ENCODE data around the gene KAT14. TPM values are rescaled to one million over a fixed set of nuclear protein-coding genes. Genes with fewer than 3 reads are reported as not detected.
"Not testable (repeated sequence)": the region's sequence is repeated elsewhere in the genome, so short reads cannot be mapped to it uniquely, and the experiment has no call there.

The KAT14 gene
- total RNA-seq, 2 donors from 2014 or later, result 15.2 to 23.3 TPM

GRCh38 chr20:18101125-18101810 lies 36.4 kb upstream of the KAT14 start:
- intact Hi-C loops (cut with DNase I), result no loop called here
- Histone ChIP-seq H3K4me3 (no peak overlapping the region), H3K27ac (no peak overlapping the region), H3K36me3 (no peaks in the 10 kb centered on the region), H3K27me3 (replicated peaks; ENCODE audit: insufficient read depth) (no peaks in the 10 kb centered on the region), H3K4me1 (replicated peaks) (no peaks in the 10 kb centered on the region), H3K9me3 (no peaks in the 10 kb centered on the region)
- TF ChIP-seq POLR2A (IDR thresholded peaks at IDR 0.05), result no peak
- TF ChIP-seq POLR2AphosphoS5 (IDR thresholded peaks at IDR 0.05), result no peak
- no peak for TF ChIP-seq CTCF (IDR thresholded peaks at IDR 0.05)
- DNase-seq (ENCODE audit: low spot score), result no peak
- WGBS, result 47% methylated on average over 7 of the region's 7 CpGs

- TF ChIP-seq CTCF (IDR thresholded peaks at IDR 0.05) (no peak), POLR2A (IDR thresholded peaks at IDR 0.05) (no peak), POLR2AphosphoS5 (IDR thresholded peaks at IDR 0.05) (no peak)
- no peaks in the 10 kb centered on the region for H3K27me3 ChIP-seq (replicated peaks; ENCODE audit: insufficient read depth)
- H3K36me3 ChIP-seq, result no peaks in the 10 kb centered on the region
- intact Hi-C loops (cut with DNase I), result no loop called here
- WGBS, result 60% methylated on average over 1 of the region's 1 CpG
- no peaks in the 10 kb centered on the region for H3K9me3 ChIP-seq
- no peak overlapping the region for H3K4me3 ChIP-seq
- no peaks in the 10 kb centered on the region for H3K4me1 ChIP-seq (replicated peaks)
- no peak for DNase-seq (ENCODE audit: low spot score)
- no peak overlapping the region for H3K27ac ChIP-seq
These were observed 34.2 kb upstream of the KAT14 start for GRCh38 chr20:18103497-18103896.

DNA sequence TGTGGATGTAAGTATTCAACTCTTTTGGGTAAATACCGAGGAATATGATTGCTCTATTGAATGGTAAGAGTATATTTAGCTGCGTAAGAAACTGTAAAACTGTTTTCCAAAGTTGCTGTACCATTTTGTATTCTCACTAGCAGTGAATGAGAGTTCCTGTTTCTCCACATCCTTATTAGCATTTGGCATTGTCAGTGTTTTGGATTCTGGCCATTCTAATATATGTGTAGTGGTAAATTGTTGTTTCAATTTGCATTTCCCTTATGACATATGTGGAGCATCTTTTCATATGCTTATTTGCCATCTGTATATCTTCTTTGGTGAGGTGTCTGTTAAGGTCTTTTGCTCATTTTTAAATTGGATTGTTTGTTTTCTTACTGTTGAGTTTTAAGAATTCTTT lies 29.3 kb upstream of the KAT14 start:
- no peaks in the 10 kb centered on the region for H3K4me1 ChIP-seq (replicated peaks)
- TF ChIP-seq CTCF (IDR thresholded peaks at IDR 0.05) (no peak), POLR2AphosphoS5 (IDR thresholded peaks at IDR 0.05) (no peak), POLR2A (IDR thresholded peaks at IDR 0.05) (no peak)
- no peak overlapping the region for H3K4me3 ChIP-seq
- 86% methylated on average over 2 of the region's 2 CpGs for WGBS
- no peak overlapping the region for H3K27ac ChIP-seq
- H3K9me3 ChIP-seq, result no peaks in the 10 kb centered on the region
- no peaks in the 10 kb centered on the region for H3K36me3 ChIP-seq
- intact Hi-C loops (cut with DNase I), result no loop called here
- DNase-seq (ENCODE audit: low spot score), result no peak
- H3K27me3 ChIP-seq (replicated peaks; ENCODE audit: insufficient read depth), result no peaks in the 10 kb centered on the region

- 43% methylated on average over 1 of the region's 1 CpG for WGBS
These were observed 9.1 kb upstream of the KAT14 start for GRCh38 chr20:18128574-18128973.

GRCh38 chr20:18132663-18133062 lies 5.0 kb upstream of the KAT14 start:
- 100% methylated on average over 1 of the region's 1 CpG for WGBS
- H3K27ac ChIP-seq, result no peak overlapping the region
- no peak overlapping the region for H3K4me3 ChIP-seq
- no peaks in the 10 kb centered on the region for H3K36me3 ChIP-seq
- no peak for DNase-seq (ENCODE audit: low spot score)
- TF ChIP-seq POLR2AphosphoS5 (IDR thresholded peaks at IDR 0.05), result no peak
- TF ChIP-seq CTCF (IDR thresholded peaks at IDR 0.05), result no peak
- no peak for TF ChIP-seq POLR2A (IDR thresholded peaks at IDR 0.05)
- no peaks in the 10 kb centered on the region for H3K27me3 ChIP-seq (replicated peaks; ENCODE audit: insufficient read depth)
- no peaks in the 10 kb centered on the region for H3K9me3 ChIP-seq
- intact Hi-C loops (cut with DNase I), result loop anchor here (10.0 kb wide), 2 partner anchors 128 to 448 kb away; partner anchors contain the start of gene RRBP1
- H3K4me1 ChIP-seq (replicated peaks), result no peaks in the 10 kb centered on the region

More at GRCh38 chr20:18128574-18128973, 9.1 kb upstream of the KAT14 start:
- intact Hi-C loops (cut with DNase I); H3K36me3 ChIP-seq; H3K4me3 ChIP-seq; H3K4me1 ChIP-seq (replicated peaks); H3K9me3 ChIP-seq; DNase-seq (ENCODE audit: low spot score); H3K27ac ChIP-seq; H3K27me3 ChIP-seq (replicated peaks; ENCODE audit: insufficient read depth): not testable (repeated sequence)

Measured in prostate gland (tissue), 2 donors.